GM21447 (cell line): ENCODE measurements around the gene GRK4.
A peak's percentile ranks its signal among the peaks of the same experiment; 100 is the strongest.

Experiments used
- ATAC-seq: cut with Tn5 transposase; IDR thresholded peaks from one replicate; pipeline ENCODE4 v1.9.1; 2021; ENCODE audit not compliant: unreplicated experiment

Gene GRK4

DNA sequence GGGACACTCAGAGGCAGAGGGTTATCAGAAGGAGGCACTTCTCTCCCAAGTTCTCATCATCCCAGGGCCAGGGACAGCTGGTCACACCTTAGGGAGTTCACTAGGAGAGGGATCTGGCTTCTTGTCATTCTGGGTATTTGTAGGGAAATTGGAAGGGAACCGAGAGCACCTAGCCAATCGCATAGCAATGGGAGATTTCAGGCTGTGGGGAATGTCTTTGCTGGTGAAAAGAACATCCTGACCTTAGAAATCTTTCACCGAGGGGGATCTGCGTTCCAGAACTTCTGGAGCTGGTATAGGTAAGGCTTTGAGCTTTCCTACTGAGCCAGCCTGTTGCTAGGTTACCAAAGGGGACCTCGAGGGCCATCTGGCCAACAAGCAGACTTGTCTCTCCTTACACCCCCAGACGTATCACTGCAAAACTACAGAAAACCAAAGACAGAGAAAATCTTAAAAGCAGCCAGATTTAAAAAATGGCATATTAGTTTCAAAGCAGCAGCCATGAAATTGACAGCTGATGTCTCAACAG, 104.2 kb downstream of the GRK4 start:
- ATAC-seq, result no peak

DNA sequence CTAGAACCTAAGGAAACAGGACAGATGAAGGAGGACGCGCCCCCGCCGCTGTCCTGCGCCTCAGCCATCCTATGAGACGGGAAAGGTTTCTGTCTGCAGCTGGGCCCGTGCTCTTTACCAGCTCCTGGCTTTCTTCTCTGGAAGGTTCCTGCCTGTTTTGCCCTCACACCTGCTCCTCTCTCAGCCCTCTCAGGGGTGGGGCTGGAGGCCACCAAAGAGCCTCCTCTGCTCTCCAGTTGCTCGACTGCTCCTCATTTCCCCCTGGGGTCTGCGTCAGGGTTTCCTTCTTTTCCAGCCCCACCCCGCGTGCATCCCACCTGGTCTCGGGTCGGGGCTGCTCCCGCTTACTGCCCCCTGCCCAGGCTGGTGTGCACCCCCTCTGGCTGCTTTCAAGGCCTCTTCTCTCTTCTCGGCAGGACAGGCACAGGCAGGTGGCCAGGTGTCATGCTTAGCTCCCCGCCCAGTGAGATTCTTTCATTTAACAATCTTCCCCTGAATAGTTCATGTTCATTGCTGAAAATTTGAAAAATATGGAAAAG, 106.4 kb downstream of the GRK4 start:
- ATAC-seq, result no peak

DNA sequence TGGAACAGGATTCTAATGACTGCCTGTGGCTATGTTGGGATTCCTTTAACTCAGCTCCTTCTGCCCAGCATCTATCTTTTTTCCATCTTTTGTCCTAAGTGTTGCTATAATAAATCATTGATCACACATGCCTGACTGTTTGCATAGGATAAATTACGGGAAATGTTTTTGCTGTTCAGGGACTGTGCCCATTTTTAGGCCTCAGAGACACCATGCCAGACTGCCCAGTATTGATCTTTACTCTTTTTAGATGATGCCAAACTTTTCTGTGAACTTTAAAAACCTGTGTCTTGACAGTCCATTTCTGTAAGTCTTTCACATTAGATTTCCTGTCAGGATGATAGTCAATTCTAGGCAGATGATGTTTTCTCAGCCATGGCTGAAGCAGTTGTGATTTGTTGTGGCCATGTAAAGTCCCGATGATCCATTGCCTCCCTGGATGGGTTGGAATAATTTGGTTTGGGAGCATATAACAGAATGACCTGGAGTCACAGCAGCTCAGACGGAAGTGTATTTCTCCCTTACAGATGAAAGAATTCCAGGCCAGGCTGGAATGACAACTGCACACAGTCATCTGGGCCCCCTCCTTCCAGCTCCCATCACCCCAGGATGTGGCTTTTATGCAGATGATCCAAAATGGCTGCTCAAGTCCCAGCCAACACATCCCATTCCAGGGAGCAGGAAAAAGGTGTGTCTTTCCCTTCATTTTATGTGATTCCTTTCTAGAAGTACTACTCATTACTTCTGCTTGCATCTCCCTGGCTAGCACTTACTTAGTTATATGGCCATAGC, 107.5 kb downstream of the GRK4 start:
- no peak for ATAC-seq

- ATAC-seq, result no peak
Measured at GRCh38 chr4:3071811-3072210, 108.4 kb downstream of the GRK4 start.

DNA sequence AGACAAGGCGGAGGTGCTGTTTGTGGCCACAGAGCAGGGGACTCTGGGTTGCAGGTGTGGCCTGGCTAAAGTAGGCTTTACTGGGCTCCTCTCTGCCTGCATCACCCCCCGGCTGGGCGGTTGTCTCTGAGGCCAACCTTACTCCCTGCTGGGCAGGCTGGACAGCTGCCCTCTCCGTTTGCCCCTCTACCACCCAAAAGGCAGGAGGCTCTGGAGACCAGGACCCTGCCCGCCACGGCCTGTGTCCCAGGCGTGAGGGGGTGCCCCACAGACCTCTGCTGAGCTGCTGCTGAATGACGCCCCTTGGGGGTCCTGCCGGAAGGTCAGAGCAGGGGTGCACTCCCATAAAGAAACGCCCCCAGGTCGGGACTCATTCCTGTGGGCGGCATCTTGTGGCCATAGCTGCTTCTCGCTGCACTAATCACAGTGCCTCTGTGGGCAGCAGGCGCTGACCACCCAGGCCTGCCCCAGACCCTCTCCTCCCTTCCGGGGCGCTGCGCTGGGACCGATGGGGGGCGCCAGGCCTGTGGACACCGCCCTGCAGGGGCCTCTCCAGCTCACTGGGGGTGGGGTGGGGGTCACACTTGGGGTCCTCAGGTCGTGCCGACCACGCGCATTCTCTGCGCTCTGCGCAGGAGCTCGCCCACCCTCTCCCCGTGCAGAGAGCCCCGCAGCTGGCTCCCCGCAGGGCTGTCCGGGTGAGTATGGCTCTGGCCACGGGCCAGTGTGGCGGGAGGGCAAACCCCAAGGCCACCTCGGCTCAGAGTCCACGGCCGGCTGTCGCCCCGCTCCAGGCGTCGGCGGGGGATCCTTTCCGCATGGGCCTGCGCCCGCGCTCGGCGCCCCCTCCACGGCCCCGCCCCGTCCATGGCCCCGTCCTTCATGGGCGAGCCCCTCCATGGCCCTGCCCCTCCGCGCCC, 110.0 kb downstream of the GRK4 start:
- ATAC-seq, result no peak

GRCh38 chr4:3074078-3074845, 110.9 kb downstream of the GRK4 start, which contains the start of the genes HTT and HTT-AS:
HTT (plus strand) TSS chr4:3074681; CDS start chr4:3074826, 145 bp downstream.
HTT-AS (minus strand) TSS chr4:3074538.
- peak; percentile 61 for ATAC-seq

- peak; percentile 30 for ATAC-seq
Measured at GRCh38 chr4:3074846-3075651, 111.7 kb downstream of the GRK4 start.

- ATAC-seq, result no peak
Measured at GRCh38 chr4:3075652-3075981, 112.2 kb downstream of the GRK4 start.

- ATAC-seq, result peak; percentile 31
Measured at GRCh38 chr4:3077796-3078195, 114.4 kb downstream of the GRK4 start.

DNA sequence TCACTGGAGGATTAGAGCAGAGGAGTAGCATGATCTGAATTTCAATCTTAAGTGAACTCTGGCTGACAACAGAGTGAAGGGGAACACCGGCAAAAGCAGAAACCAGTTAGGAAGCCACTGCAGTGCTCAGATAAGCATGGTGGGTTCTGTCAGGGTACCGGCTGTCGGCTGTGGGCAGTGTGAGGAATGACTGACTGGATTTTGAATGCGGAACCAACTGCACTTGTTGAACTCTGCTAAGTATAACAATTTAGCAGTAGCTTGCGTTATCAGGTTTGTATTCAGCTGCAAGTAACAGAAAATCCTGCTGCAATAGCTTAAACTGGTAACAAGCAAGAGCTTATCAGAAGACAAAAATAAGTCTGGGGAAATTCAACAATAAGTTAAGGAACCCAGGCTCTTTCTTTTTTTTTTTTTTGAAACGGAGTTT, 116.3 kb downstream of the GRK4 start:
- peak; percentile 29 for ATAC-seq

DNA sequence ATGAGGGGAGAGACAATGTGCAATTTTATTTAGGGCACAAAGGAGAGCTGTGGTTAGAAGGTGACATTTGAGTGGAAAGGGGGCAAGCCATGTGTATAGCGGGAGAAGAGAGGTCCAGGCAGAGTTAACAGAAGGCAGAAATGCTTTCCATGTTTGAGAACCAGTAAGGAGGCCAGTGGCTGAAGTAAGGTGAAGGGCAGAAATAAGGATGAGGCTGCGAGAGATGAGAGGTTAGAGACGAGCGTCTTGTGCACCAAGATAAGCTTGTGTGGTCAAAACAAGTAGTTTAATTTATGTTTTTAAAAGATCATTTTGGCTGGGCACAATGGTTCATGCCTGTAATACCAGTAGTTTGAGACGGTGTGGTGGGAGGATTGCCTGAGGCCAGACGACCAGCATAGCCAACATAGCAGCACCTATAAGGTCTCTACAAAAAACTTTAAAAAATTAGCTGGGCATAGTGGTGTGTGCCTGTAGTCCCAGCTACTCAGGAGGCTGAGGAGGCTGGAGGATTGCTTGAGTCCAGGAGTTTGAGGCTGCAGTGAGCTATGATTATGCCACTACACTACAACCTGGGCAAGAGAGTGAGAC, 119.6 kb downstream of the GRK4 start:
- ATAC-seq, result no peak

- no peak for ATAC-seq
Measured at GRCh38 chr4:3083732-3084131, 120.4 kb downstream of the GRK4 start.

GRCh38 chr4:3085948-3086670, 122.7 kb downstream of the GRK4 start:
- no peak for ATAC-seq

GRCh38 chr4:3087115-3087797, 123.9 kb downstream of the GRK4 start:
- no peak for ATAC-seq
